Colon (tissue), 2 donors: ENCODE data around the gene SLX9.
"Not testable (repeated sequence)": the region's sequence is repeated elsewhere in the genome, so short reads cannot be mapped to it uniquely, and the experiment has no call there.

ENCODE experiments used
- FAIRE-seq: peaks from 2 replicates; lab custom pipeline; 2012; peaks lifted over from hg19 to GRCh38; lab: Jason Lieb, UNC
- donor health status: control.
- donor health status: control.

SLX9 gene

DNA sequence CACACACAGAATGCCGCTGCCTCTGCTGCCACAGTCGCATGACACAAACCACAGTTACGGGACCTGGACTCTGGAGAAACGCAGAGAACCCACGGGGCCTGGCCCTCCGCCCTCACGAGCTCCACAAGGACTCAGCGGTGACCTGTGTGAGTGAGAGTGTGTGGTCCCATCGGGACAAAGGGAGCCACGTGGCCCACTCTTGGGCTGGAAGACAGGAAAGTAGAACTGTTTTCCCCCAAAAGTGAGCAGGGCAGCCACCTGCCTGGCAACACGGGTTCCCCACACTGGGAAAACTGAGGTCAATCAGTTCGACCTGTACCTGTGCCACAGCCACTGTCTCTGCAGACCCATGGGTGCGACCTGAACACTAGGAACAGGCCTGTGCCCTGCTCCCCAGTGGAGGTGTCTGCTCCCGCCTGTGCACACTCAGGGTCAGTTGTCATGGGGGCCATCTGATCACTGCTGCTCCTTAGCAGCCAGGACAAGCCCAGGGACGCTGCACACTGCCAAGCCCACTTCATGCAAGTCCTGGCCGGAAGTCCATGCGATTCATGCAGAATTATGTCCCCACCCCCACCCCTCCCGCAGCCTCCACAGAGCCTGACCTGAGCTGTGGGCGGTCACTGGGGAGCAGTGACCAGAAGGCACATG is 80.2 kb downstream of the SLX9 start:
- no peak for FAIRE-seq

DNA sequence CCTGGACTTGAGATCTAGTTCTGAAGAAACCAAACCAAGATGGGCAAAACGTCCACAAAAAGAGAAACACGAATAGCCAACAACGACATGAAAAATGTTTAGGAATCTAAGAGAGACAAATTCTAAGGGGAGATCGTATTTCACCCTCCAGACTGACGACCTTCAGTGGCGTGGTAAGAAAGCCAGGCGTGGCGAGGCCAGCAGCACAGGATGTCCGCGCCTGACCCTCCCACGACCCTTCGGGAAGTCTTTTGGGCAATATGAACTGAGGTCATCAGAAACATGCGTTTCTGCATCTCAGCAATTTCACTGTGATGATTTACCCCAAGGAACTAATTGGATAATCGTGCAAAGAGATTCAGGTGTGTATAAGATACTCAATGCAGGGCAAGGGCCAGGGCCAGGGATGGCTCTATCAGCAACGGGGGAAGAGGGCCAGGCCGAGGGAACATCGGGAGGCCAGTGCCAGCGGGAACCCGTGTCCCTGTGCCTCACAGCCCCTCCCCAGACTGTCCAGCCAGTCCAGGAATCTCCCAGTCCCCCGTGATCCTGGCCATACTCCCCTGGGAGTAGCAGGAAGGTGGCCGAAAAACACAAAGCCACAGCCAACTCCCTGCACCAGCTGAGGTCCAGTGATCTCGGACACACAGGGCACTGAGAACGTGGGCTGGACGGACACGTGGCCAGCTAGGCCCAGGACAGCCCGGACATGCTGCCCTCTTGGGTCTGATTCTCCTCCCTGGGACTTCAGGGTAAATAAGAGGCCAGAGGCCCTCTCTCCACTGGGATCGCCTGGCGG is 81.0 kb downstream of the SLX9 start:
- FAIRE-seq: no peak

DNA sequence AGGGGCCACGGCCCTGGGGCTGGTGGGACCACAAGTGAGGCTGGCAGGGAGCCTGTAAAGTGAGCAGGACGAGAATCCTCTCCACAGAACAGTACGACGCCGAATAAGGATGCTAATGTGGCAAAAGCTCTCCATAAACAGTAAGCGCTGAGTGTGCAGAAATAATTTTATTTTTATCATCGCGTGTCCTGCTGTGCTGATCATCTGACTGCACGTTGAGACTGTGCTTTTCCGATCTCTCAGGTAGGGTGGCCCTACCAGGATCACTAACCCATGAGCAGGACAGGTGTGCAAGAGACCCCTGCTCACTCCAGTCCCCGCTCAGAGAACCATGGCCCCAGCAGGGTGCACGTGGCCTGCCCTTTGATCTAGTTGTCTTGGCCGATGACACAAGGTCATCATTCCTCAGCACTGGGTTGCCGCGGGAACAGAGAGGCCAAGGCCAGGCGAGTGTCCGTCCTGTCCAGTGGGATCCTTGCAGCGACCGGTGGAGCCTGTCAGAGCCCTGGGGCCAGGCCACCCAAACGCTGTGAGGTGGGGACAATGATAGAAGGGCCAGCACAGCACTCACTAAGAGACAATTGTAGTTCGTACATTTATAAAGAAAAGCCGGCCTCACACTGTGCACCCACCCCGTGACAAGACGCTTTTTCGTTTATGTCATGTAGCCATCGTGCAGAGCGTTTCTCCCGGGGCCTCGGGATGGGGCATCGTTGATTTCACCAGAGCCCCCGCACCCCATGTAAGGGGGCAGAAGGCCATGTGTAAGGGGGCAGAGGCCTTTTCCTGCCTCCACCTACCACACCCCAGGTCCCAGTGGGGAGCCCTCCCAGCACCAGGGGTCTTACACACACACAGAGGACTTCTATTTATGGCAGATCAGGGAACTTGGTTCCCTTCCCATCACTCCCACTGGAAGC is 81.9 kb downstream of the SLX9 start:
- no peak for FAIRE-seq

DNA sequence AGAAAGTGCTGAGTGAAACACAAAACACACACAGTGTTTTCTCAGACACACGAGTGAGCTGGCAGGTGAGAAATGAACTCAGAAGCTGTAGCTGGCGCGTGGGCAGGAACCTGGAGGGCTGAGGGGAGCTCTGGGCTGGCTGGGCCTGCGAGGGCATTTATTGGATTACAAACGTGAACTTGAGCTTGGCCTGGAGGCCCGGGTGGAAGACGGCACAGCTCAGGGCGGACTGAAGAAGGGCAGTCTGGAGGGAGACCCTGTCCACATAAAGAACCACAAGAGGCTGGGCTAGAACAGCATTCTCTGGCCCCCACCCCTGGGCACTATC is 82.5 kb downstream of the SLX9 start:
- no peak for FAIRE-seq

DNA sequence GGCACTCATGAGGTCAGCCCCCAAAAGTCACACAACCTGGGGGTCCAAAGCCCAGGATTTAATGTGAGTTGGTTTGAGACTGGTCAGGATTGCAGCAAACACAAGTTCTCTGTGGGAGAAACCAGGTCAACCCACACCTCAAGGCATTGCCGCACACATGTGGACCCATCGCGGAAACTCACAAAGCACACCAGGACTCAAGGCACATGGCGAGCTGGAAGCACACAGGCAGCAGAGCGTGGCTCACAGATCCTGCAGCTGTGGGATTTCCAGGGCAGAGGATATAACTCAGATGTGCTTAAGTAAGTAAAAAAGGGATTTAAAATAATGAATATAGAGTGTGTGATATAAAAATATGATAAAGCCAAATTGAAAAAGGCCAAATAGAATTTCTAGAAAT is 82.9 kb downstream of the SLX9 start:
- no peak for FAIRE-seq

DNA sequence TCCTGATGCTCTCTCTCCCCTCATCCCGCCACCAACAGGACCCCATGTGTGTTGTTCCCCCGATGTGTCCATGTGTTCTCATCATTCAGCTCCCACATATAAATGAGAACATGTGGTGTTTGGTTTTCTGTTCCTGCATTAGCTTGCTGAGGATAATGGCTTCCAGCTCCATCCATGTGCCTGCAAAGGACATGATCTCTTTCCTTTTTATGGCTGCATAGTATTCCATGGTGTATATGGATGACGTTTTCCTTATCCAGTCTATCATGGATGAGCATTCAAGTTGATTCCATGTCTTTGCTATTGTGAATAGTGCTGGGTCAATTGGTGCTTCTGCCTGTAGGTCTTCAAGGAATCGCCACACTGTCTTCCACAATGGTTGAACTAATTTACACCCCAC is 84.7 kb downstream of the SLX9 start:
- FAIRE-seq: not testable (repeated sequence)

- FAIRE-seq: no peak
Observed at GRCh38 chr21:45026066-45026745, 86.4 kb downstream of the SLX9 start.
